Gastroesophageal sphincter (tissue), 4 donors: ENCODE measurements around the gene CIAO2A. TPM values are rescaled to one million over a fixed set of nuclear protein-coding genes. Genes with fewer than 3 reads are reported as not detected.
"Not testable (repeated sequence)": the region's sequence is repeated elsewhere in the genome, so short reads cannot be mapped to it uniquely, and the experiment has no call there.

ENCODE experiments used
- ATAC-seq: fragments of 150-250 bp; one replicate; pipeline ENCODE4 v1.9.1; 2016; ENCODE audit warnings: mild to moderate bottlenecking, moderate library complexity
- H3K27ac ChIP-seq, 4 donors: fragments of 200-600 bp; sonication (generic) in 3 of 4; 1 replicate in 3 of 4; 2 replicates in 1 of 4; pipeline ENCODE4 v1.5.1; 2016 to 2019
- H3K27me3 ChIP-seq: fragments of 200-600 bp; sonication (generic); one replicate; pipeline ENCODE4 v1.5.1; 2019
- H3K36me3 ChIP-seq, 2 donors: fragments of 200-600 bp; sonication (generic); one replicate each; pipeline ENCODE4 v1.5.1; 2019; ENCODE audit warnings: control low read depth in 1 of 2
- H3K4me1 ChIP-seq, 3 donors: fragments of 200-600 bp; sonication (generic); 1 replicate in 2 of 3; 2 replicates in 1 of 3; pipeline ENCODE4 v1.5.1; 2016 to 2019; ENCODE audit warnings: control low read depth in 2 of 3
- H3K4me3 ChIP-seq, 2 donors: fragments of 200-600 bp; sonication (generic); one replicate each; pipeline ENCODE4 v1.5.1; 2019; ENCODE audit warnings: mild to moderate bottlenecking in 1 of 2, moderate library complexity in 1 of 2
- H3K9me3 ChIP-seq, 3 donors: fragments of 200-600 bp; sonication (generic); one replicate each; pipeline ENCODE4 v1.5.1; 2017 to 2019; ENCODE audit warnings: control low read depth in 2 of 3
- EP300 ChIP-seq: sonication (generic); formaldehyde crosslinking; IDR thresholded peaks from one replicate; pipeline ENCODE4 v1.6.1; 2017; ENCODE audit warnings: antibody characterized with exemption, mild to moderate bottlenecking
- POLR2A ChIP-seq, 2 donors: fragments of 450-650 bp; IDR thresholded peaks; one replicate each; pipeline ENCODE4 v1.6.1; 2017; ENCODE audit warnings: antibody characterized with exemption in 2 of 2, mild to moderate bottlenecking in 2 of 2, moderate library complexity in 1 of 2
- POLR2AphosphoS5 ChIP-seq: sonication (generic); formaldehyde crosslinking; IDR thresholded peaks from one replicate; pipeline ENCODE4 v1.6.1; 2017; ENCODE audit warnings: antibody characterized with exemption
- WGBS, 2 donors: methylation state at CpG; one replicate each; pipeline ENCODE4 v1.1.5; 2018; ENCODE audit warnings: low coverage in 1 of 2; 5-methylcytosine and 5-hydroxymethylcytosine counted together
- total RNA-seq, 4 donors: library from RNA; depleted of rRNA; stranded (reverse); fragments of >200 nt; gene quantifications; one replicate each; pipeline ENCODE4 v1.1.0, GENCODE V29; 2016
- TF ChIP-seq, protein P1 (sequence below), 4 experiments: fragments of 200-600 bp in 2 of 4; fragments of 450-650 bp in 2 of 4; sonication (generic) in 1 of 4; IDR thresholded peaks; one replicate each; pipeline ENCODE4 v1.5.1; 2017 to 2019; ENCODE audit warnings: antibody characterized with exemption in 4 of 4, mild to moderate bottlenecking in 2 of 4, moderate library complexity in 2 of 4

CIAO2A gene
- total RNA-seq, 4 donors from 2014 or later: 11.7 to 34.0 (median 27.8) TPM

DNA sequence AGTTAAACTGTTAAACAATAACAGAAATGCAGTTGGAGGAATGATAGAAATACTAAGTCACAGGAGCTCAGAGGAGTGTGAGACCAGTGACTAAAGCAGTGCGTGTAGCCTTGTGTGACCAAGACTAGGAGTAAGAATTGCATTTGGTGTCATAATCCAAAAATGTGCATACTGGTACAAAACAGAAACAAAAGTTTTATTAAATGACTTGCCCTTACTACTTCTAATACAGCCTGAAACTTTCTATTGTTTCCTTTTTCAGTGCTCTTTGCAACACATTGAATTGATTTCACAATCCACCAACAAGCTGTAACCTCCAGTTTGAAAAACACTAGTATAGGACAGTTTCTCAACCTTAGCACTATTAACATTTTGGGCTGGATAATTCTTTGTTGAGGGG is 19.3 kb upstream of the CIAO2A start:
- 85 to 100% methylated on average over 1 of the region's 1 CpG for WGBS, 2 donors
- Histone ChIP-seq H3K4me3 (no peak overlapping the region), H3K4me1 (peaks cover 0 to 30% (median 7%) of the 10 kb centered on the region in 3 donors), H3K9me3 (no peaks in the 10 kb centered on the region), H3K27me3 (no peaks in the 10 kb centered on the region), H3K36me3 (peaks cover 0 to 56% of the 10 kb centered on the region in 2 donors), H3K27ac (no peak overlapping the region)
- no peak for TF ChIP-seq EP300
- TF ChIP-seq POLR2AphosphoS5: no peak
- TF ChIP-seq, protein P1, sequence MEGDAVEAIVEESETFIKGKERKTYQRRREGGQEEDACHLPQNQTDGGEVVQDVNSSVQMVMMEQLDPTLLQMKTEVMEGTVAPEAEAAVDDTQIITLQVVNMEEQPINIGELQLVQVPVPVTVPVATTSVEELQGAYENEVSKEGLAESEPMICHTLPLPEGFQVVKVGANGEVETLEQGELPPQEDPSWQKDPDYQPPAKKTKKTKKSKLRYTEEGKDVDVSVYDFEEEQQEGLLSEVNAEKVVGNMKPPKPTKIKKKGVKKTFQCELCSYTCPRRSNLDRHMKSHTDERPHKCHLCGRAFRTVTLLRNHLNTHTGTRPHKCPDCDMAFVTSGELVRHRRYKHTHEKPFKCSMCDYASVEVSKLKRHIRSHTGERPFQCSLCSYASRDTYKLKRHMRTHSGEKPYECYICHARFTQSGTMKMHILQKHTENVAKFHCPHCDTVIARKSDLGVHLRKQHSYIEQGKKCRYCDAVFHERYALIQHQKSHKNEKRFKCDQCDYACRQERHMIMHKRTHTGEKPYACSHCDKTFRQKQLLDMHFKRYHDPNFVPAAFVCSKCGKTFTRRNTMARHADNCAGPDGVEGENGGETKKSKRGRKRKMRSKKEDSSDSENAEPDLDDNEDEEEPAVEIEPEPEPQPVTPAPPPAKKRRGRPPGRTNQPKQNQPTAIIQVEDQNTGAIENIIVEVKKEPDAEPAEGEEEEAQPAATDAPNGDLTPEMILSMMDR (IDR thresholded peaks at IDR 0.05): no peak
- no peak for TF ChIP-seq POLR2A (IDR thresholded peaks at IDR 0.05)
- peak; percentile 22 for ATAC-seq

GRCh38 chr15:64112073-64112772 is 18.6 kb upstream of the CIAO2A start:
- 65 to 68% methylated on average over 4 of the region's 4 CpGs for WGBS, 2 donors
- no peak overlapping the region for H3K27ac ChIP-seq
- no peaks in the 10 kb centered on the region for H3K27me3 ChIP-seq
- H3K36me3 ChIP-seq: peaks cover 0 to 49% of the 10 kb centered on the region in 2 donors
- H3K4me3 ChIP-seq: no peak overlapping the region
- ATAC-seq: peak; percentile 22
- no peaks in the 10 kb centered on the region for H3K9me3 ChIP-seq
- TF ChIP-seq EP300 (no peak), POLR2A (IDR thresholded peaks at IDR 0.05) (no peak), POLR2AphosphoS5 (no peak)
- TF ChIP-seq, protein P1 (IDR thresholded peaks at IDR 0.05): no peak
- H3K4me1 ChIP-seq: peaks cover 0 to 37% (median 7%) of the 10 kb centered on the region in 3 donors

DNA sequence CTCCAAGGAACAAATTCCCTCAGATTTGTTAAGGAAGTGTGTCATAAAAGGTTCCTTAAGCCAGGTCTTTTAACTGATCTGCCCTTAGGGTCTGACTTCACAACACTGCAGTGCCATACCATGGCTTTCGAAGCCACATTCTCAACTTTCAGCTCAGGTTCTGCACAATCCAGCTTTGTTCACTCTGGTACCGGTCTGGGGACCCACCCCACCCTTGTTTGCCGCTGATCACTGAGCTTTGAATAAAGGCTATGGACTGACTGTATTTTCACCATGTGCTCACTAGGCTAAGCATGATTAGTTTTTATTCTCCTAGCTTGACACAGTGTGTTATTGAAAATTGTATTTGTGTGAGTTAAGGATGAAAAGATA is 18.0 kb upstream of the CIAO2A start:
- Histone ChIP-seq H3K27me3 (no peaks in the 10 kb centered on the region), H3K4me3 (no peak overlapping the region), H3K36me3 (peaks cover 0 to 44% of the 10 kb centered on the region in 2 donors), H3K27ac (no peak overlapping the region), H3K4me1 (peaks cover 0 to 43% (median 7%) of the 10 kb centered on the region in 3 donors), H3K9me3 (no peaks in the 10 kb centered on the region)
- no peak for TF ChIP-seq POLR2AphosphoS5
- TF ChIP-seq EP300: no peak
- ATAC-seq: no peak
- 89 to 92% methylated on average over 3 of the region's 3 CpGs for WGBS, 2 donors

GRCh38 chr15:64110950-64111678 is 17.5 kb upstream of the CIAO2A start:
- Histone ChIP-seq H3K9me3 (no peaks in the 10 kb centered on the region), H3K4me1 (peaks cover 0 to 48% (median 7%) of the 10 kb centered on the region in 3 donors), H3K4me3 (no peak overlapping the region), H3K27me3 (no peaks in the 10 kb centered on the region), H3K27ac (no peak overlapping the region), H3K36me3 (peaks cover 0 to 38% of the 10 kb centered on the region in 2 donors)
- no peak for ATAC-seq
- no peak for TF ChIP-seq POLR2A (IDR thresholded peaks at IDR 0.05)
- 85 to 86% methylated on average over 2 to 3 of the region's 3 CpGs for WGBS, 2 donors

DNA sequence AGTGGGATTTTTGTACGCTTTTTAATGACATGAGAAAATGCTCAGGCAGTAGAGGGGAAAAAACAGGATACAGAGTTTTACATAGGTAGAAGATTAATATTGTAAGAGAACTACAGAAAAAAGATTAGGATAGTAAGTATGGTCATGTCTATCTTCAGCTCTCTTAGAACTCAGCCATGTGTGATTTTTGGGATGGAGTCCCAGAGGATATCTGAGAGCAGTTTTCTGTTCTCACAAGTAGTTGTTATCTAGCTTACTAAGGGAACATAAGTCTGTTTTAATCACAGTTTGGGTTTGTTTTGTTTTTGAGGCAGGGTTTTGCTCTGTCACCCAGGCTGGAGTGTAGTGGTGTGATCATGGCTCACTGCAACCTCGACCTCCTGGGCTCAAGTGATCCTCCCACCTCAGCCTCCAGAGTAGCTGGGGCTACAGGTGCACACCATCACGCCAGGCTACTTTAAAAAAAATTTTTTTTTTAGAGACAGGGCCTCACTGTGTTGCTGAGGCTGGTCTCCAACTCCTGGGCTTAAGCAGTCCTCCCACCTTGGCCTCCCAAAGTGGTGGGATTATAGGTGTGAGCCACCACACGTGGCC is 16.6 kb upstream of the CIAO2A start:
- H3K27ac ChIP-seq, ATAC-seq, H3K4me3 ChIP-seq, H3K27me3 ChIP-seq, H3K9me3 ChIP-seq: not testable (repeated sequence)
- 89 to 98% methylated on average over 1 to 3 of the region's 4 CpGs for WGBS, 2 donors
- Histone ChIP-seq H3K36me3 (peaks cover 0 to 29% of the 10 kb centered on the region in 2 donors), H3K4me1 (peaks cover 6 to 57% (median 11%) of the 10 kb centered on the region in 3 donors)

DNA sequence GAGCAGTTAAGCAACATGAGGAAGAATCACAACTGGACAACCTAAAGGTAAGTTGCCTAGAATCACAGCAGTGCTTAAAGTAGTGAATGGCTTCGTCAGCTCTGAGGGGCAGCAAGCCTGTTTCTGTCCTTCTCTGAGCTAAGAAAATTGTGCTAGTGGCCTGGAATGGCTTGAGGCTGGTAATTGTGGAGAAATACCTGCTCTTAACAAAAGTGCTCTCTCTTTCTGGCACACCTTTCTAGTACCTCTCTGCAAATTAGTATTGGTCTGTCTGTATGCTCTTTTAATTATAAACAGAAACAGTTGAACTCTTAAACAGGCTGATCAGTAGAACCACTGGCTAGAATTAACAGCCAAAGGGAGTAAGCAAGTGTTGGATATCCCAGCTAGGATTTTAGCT is 13.7 kb upstream of the CIAO2A start:
- H3K4me3 ChIP-seq: no peak overlapping the region
- 67 to 94% methylated on average over 1 of the region's 1 CpG for WGBS, 2 donors
- no peak for TF ChIP-seq EP300
- no peaks in the 10 kb centered on the region for H3K27me3 ChIP-seq
- H3K4me1 ChIP-seq: peaks cover 6 to 64% (median 11%) of the 10 kb centered on the region in 3 donors
- H3K36me3 ChIP-seq: peaks cover 0 to under 1% of the 10 kb centered on the region in 2 donors
- H3K27ac ChIP-seq: no peak overlapping the region
- H3K9me3 ChIP-seq: no peaks in the 10 kb centered on the region
- no peak for ATAC-seq
